NCI-H526 (cell line): ENCODE measurements around the gene SPDYC.

Experiments used
- DNase-seq, 2 experiments: peaks; one replicate each; lab custom pipeline; 2025; lab: John Stamatoyannopoulos, UW

SPDYC gene

DNA sequence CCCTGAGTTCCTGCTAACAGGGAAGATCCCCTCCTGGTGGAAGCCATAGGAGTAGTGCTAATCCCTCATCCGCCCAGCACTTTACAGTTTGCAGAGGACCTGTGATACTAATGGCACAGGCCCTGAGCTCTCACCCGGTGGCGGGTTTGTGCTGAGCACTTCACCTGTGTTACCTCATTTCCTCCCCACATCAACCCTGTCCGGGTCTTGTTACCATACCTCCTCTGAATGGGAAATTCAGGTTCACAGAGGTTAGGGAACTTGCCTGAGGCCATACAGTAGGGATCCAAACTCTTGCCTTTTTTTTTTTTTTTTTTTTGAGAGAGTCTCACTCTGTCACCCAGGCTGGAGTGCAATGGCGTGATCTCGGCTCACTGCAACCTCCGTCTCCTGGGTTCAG is 36.9 kb downstream of the SPDYC start:
- DNase-seq, result no peak

DNA sequence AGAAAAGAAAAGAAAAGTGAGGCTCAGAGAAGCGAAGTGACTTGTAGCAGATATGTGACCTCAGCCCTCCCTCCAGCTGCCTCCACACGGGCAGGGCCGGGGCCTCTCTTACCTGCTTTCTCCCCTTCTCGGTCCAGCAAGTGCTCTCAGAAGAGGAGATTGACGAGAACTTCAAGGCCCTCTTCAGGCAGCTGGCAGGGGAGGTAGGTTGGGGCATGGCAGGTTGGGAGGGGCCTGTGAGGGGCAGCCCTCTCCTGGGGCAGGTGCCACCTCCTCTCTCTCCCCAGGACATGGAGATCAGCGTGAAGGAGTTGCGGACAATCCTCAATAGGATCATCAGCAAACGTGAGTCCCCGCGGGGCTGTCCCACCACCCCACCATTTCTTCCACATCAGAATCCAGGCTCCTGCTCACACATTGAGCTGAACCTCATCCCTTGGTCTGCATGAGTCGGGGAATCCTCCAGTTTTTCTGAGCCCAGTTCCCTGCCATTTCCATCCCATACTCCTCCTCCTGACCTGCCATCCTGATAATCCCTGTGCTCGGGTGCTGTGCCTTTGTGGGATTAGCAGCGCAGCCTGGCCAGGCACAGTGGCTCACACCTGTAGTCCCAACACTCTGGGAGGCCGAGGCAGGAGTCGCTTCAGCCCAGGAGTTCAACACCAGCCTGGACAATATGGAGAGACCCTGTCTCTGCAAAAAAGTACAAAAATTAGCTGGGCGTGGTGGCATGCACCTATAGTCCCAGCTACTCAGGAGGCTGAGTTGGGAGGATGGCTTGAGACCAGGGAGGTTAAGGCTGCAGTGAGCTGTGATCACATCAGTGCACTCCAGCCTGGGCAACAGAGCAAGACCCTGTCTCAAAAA is 38.1 kb downstream of the SPDYC start:
- no peak for DNase-seq

DNA sequence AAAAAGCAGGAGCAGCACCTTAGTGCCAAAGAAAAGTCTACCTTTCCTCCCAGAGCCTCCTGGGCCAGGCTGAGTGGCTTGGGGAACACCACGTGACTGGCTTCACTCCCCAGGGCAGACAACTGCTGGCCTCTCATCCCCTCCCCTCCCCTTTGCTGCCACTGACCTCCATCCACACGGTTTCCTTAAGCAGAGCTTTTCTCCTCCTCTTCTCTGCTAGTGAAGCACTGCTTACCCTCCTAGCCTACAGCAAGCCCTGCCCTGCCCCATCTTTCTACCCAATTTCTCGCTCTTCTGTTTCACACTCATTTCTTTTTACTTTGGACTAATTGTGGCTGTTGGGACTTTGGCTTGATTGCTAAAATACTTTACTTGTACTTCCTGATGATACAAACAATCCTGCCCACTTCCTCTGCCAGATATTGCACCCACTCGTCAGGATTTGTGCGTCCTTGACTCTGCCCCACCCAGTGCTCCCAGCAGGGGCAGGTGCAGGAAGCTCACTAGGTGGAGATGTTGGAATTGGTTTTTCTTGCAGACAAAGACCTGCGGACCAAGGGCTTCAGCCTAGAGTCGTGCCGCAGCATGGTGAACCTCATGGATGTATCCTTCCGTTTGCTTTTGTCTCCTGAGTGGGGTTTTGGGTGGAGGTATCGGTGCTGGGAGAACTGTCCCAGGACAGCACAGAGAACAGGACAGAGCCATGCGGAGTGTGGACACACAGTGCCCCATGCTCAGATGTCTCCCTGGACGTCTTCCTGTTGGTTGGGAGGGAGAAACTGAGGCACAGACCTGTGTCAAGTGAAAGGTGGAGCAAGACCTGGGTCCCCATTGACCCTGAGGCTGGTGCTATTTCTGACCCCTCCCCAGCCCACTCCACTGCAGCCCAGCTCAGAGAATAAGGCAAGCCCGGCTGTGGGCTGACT is 39.0 kb downstream of the SPDYC start:
- no peak for DNase-seq

DNA sequence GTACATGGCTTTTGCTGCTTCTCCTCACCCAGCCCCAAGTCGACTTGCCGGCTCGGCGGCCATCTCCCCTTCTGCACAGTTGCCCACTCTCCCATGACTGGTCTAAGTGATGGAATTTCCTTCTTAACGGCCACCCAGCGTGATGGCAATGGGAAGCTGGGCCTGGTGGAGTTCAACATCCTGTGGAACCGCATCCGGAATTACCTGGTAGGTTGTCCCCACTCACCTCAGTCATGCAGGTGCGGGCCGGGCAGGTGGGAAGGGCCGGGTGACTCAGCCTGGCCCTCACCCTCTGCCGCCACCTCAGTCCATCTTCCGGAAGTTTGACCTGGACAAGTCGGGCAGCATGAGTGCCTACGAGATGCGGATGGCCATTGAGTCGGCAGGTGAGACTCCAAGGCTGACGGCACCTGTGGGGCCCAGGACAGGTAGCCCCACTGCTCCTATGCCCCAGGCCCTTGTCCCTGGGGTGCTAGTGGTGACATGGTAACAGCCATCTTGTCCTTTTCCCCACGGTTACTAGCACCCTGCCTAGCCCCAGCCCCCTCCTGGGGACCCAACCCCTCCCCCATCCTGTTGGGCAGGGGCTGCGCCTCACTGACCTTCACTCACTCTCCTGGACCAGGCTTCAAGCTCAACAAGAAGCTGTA is 39.8 kb downstream of the SPDYC start:
- DNase-seq, result no peak

DNA sequence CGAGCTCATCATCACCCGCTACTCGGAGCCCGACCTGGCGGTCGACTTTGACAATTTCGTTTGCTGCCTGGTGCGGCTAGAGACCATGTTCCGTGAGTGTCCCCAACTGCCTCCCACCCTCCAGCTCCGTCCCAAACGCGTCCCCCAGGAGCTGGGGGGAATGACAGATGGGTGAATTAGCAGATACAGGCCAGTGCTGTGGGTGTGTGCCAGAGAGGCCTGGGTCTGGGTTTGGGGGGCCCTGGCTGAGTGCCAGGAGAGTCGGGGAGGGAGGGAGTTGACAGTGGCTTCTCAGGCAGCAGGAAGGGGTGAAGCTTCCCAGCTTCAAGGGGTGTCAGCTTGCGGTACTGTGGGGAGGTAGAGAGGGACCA is 40.3 kb downstream of the SPDYC start:
- DNase-seq, result no peak

DNA sequence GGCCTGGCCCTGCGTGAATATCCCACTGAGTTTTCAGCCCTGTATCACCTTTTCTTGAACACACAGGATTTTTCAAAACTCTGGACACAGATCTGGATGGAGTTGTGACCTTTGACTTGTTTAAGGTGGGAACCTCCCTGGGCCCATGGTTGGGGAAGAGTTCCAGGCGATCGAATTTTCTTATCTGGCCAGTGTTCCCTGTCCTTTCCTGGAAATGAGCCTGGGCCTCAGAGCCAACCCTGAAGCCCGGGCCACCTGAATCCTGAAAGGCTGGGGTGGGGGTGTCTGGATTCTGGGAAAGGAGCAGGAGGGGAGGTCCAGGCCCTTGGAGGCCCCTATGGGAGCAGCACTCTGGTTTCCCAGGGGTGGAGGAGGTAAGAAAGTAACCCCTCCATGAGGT is 40.7 kb downstream of the SPDYC start:
- DNase-seq, result no peak

DNA sequence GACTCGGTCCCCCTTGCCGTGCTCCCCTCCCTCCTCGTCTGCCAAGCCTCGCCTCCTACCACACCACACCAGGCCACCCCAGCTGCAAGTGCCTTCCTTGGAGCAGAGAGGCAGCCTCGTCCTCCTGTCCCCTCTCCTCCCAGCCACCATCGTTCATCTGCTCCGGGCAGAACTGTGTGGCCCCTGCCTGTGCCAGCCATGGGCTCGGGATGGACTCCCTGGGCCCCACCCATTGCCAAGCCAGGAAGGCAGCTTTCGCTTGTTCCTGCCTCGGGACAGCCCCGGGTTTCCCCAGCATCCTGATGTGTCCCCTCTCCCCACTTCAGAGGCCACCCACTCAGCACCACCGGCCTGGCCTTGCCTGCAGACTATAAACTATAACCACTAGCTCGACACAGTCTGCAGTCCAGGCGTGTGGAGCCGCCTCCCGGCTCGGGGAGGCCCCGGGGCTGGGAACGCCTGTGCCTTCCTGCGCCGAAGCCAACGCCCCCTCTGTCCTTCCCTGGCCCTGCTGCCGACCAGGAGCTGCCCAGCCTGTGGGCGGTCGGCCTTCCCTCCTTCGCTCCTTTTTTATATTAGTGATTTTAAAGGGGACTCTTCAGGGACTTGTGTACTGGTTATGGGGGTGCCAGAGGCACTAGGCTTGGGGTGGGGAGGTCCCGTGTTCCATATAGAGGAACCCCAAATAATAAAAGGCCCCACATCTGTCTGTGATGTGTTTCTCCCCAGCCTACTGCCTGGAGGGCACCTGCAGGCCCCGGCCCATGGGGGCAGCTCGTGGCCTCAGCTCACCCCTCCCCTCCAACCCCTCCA is 41.5 kb downstream of the SPDYC start:
- no peak for DNase-seq

DNA sequence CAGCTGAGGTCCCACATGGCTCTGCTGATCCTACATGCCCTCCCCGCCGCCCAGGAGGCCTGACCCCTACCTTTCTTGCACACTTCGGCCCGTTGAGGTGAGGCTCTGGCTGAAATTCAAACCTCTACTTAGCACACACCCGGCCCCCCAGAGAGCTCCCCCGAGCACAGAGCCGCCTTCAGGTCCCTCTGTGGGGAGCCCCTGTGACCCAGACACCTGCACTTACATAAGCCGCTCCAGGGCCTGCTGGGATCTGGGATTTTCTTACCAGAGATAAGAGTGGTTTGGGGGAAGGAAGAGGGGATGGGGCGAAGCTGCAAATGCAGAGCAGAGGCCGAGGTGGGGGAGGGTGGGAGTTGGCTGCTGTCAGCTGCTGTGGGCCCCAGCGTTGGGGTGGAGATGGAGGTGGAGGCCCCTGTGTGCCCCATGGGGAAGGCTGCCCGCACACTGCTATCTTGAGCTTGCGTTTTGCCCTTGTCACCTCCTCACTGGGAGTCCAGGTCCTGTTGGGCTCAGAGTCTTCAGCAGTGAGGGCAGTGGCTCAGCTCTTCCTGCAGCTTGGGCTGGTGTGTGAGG is 42.3 kb downstream of the SPDYC start:
- DNase-seq, result no peak

DNA sequence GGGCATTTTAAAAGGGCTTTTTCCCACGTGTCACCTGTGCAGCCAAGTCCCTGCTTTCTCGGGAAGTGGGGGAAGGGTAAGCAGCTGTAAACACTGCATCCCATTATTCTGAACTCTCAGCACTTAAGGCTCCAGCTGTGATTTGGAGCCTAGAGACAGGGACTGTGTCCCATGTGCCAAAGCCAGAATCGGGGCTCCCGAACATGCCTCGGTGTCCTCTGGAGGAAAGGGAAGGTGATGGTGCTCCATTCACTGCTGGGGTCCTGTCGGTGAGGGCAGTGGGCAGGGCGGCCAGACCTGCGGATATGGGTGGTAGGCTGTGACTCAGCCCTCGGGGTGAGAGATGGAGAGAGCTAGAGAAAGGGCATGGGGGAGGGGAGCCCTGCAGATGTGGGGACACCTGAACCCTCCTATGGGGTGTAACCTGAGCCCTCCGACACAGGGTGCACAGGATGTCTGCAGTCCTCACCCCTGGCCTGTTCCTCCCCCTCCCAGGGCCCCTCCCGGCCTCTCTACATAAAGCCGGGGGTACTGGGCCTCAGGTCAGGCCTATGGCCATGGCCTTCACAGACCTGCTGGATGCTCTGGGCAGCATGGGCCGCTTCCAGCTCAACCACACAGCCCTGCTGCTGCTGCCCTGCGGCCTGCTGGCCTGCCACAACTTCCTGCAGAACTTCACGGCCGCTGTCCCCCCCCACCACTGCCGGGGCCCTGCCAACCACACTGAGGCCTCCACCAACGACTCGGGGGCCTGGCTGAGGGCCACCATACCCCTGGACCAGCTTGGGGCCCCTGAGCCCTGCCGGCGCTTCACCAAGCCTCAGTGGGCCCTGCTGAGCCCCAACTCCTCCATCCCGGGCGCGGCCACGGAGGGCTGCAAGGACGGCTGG is 43.5 kb downstream of the SPDYC start:
- DNase-seq, result no peak

DNA sequence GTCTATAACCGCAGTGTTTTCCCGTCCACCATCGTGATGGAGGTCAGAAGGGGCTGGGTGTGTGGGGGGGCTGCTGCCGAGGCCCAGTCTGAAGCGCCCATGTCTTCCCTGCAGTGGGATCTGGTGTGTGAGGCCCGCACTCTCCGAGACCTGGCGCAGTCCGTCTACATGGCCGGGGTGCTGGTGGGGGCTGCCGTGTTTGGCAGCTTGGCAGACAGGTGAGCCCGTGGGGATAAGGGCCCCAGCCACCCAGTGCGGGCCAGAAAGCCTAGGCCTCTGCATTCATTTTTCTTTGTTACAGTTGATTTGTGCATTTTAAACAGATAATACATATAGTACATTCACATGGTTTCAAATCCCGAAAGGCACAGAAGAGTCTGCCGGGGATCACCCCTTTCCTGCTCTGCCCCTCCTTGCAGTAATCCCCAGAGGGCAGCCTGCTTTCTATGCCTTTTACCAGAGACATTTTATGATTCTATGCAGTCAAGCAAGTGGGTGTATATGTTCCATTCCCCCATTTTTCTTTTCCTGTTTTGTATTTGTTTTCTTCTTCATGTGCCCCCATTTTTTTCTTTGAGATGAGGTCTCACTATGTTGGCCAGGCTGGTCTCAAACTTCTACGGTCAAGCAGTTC is 44.3 kb downstream of the SPDYC start:
- no peak for DNase-seq

DNA sequence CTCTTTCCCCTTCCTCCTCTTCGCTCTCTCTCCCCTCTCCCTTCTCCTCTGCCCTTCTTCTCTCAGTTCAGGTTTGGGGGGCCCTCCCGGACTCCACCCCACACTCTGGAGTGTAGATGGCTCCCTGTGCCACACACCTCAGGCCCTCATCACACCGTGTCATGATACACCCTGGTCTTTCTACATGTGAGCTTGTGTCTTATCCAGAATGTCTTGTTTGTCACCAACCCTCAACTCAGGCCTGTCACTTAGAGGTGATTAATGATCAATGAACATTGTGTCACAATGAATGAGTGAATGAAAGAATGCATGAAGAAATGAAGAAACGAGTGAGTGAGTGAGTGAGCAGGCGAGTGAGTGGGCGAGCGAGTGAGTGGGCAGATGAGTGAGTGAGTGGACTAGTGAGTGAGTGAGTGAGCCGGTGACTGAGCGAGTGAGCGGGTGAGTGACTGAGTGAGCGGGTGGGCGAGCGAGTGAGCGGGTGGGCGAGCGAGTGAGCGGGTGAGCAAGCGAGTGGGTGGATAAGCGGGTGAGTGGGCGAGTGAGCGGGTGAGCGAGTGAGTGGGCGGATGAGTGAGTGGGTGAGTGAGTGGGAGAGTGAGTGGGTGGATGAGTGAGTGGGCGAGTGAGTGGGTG is 45.5 kb downstream of the SPDYC start:
- no peak for DNase-seq

DNA sequence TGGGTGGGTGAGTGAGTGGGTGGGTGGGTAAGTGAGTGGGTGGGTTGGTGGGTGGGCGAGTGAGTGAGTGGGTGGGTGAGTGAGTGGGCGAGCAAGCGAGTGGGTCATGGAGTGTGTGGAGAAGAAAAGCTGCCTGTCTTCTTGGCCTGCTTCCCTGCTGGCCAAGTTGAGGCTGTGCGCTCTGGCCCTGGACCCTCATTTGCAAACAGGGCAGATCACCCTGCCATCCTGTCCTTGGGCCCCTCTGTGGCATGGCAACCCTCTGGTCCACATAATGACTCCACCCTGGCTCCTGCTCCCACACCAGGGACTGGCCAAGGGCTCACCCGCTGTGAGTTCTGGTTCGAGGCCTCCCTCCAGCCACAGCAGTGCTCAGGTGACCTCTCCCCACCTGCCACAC is 46.8 kb downstream of the SPDYC start:
- no peak for DNase-seq

DNA sequence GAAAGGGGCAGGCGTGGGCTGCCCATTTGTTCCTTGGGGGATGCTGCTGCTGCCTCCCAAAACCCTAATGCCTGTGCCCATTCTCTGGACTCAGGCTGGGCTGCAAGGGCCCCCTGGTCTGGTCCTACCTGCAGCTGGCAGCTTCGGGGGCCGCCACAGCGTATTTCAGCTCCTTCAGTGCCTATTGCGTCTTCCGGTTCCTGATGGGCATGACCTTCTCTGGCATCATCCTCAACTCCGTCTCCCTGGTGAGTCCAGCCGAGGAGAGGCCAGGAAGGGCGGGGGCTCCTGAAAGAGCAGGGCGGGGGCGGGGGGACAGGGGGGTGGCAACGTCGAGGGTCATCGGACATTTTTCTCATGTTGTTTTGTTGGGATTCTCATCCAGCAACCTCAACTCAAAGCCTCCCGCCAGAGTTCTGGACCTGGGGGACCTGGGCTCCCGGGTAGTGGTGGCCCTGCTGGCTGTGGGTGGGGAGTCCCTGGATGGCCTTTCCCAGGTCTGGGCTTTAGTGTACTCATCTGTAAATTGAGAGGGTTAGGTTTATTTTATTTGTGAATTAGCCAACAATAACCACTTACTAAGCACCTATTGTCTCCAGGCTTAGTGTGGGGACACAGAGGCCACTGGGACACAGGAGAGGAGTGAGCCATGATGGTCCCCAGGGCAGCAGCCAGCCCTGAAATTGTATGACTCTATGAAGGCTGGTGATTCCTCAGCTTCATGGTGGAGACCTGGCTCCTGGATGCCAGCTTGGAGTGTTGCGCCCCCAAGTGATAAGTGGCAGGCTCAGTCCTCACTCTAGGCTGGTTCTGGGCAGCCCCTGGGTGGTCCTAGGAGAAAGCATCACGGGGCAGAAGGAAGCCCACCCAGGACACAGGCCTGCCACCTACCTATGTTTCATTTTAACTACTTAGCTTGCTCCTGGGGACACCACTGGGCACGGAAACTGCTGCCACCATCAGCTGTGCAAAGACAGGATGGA is 47.7 kb downstream of the SPDYC start:
- no peak for DNase-seq

DNA sequence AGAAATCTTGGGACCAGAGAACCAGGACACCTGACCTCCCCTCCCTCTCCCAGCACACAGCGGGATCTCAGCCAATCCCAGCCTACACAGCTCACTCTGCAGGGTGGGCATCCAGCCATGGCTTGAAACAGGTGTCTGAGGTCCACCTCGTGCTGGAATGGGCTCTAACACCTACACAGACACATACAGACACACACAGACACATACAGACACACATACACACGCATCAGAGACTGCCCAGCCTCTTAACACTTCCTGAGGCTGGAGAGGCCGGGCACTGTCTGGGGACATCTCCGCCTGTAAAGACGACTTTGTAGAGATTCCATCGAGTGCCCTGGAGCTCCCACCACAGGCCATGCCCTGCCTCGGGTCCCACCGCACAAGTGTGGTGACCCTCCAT is 48.4 kb downstream of the SPDYC start:
- no peak for DNase-seq

DNA sequence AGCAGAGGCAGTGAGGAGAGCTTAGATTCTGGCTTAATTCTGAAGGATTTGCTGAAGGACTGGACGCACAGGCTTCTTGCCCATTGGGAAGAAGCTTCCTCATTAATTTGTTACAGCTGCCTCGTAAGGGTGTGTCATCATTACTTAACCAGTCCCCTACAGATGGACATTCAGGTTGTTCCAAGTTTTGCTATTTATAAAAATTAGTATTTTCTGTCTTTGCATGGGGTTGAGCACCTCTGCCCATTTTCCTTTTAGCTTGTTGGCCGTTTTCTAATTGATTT is 49.8 kb downstream of the SPDYC start:
- no peak for DNase-seq

DNA sequence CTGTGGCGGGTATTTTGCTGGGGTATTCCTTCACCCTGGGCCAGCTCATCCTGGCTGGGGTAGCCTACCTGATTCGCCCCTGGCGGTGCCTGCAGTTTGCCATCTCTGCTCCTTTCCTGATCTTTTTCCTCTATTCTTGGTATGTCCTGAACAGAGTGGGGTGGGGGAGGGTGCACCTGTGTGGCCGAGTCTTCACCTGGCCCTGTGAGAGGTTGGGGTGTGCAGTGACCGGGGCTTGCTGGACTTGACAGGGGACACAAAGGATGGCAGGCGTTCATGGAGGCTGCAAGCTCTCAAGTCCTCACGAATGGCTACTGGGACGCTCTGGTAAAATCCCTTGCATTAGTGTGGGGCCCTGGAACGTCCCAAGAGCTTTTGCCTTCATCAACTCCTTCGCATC is 51.0 kb downstream of the SPDYC start:
- DNase-seq, result no peak
